ENCODE data around the gene CCDC78.
"Not testable (repeated sequence)": the region's sequence is repeated elsewhere in the genome, so short reads cannot be mapped to it uniquely, and the experiment has no call there.

The CCDC78 gene

GRCh38 chr16:692356-693108 is 33.7 kb downstream of the CCDC78 start:
- no peak overlapping the region for H3K27ac ChIP-seq (ENCODE audit: low read length)
- no peaks in the 10 kb centered on the region for H3F3A ChIP-seq (ENCODE audit: insufficient read depth, low read length)
- H3K4me3 ChIP-seq (ENCODE audit: low read length) = no peak overlapping the region
- H3K9ac ChIP-seq (ENCODE audit: low read length) = no peak overlapping the region
- no peaks in the 10 kb centered on the region for H4K20me1 ChIP-seq (ENCODE audit: insufficient read depth, low read length)
- peaks cover 54% of the 10 kb centered on the region for H3K27me3 ChIP-seq (replicated peaks; ENCODE audit: insufficient read depth, low read length)
- H2AFZ ChIP-seq (ENCODE audit: low read length) = no peak overlapping the region
- H3K4me1 ChIP-seq (ENCODE audit: low read length) = peaks cover 5% of the 10 kb centered on the region
- H3K9me3 ChIP-seq (replicated peaks; ENCODE audit: insufficient read depth, low read length) = no peaks in the 10 kb centered on the region
- H3K4me2 ChIP-seq (ENCODE audit: low read depth, low read length) = no peak overlapping the region
- DNase-seq = no peak
- H3K9me2 ChIP-seq (replicated peaks; ENCODE audit: insufficient read depth, low read length) = no peaks in the 10 kb centered on the region
- no peaks in the 10 kb centered on the region for H3K36me3 ChIP-seq (replicated peaks; ENCODE audit: insufficient read depth, low read length)
- no peak for TF ChIP-seq EZH2 (optimal IDR thresholded peaks at IDR 0.05; ENCODE audit: low read depth, low read length)
- TF ChIP-seq CTCF (IDR thresholded peaks at IDR 0.05; ENCODE audit: low read length) = no peak
- no peak for TF ChIP-seq EZH2phosphoT487 (IDR thresholded peaks at IDR 0.05; ENCODE audit: low read length)
- peaks cover 14% of the 10 kb centered on the region for H3K79me2 ChIP-seq (ENCODE audit: low read length)

DNA sequence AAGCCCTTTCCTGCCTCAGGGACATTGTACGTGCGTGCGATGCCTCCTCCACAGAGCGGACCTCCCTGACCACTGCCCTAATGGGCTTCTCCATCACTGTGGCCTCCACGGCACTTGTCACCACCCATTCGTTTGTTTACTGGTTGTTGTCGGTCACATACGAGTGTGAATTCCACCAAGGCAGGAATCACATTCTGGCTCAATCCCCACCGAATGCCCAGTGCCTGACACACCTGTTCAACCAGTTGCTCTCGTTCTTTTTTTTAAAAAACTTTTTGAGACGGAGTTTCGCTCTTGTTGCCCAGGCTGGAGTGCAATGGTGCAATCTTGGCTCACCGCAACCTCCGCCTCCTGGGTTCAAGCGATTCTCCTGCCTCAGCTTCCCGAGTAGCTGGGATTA is 35.0 kb downstream of the CCDC78 start:
- DNase-seq; H3K4me1 ChIP-seq (ENCODE audit: low read length); H2AFZ ChIP-seq (ENCODE audit: low read length); H3K4me2 ChIP-seq (ENCODE audit: low read depth, low read length); H3F3A ChIP-seq (ENCODE audit: insufficient read depth, low read length); H4K20me1 ChIP-seq (ENCODE audit: insufficient read depth, low read length); H3K36me3 ChIP-seq (replicated peaks; ENCODE audit: insufficient read depth, low read length); H3K9ac ChIP-seq (ENCODE audit: low read length); H3K27ac ChIP-seq (ENCODE audit: low read length); H3K4me3 ChIP-seq (ENCODE audit: low read length); H3K9me2 ChIP-seq (replicated peaks; ENCODE audit: insufficient read depth, low read length); H3K9me3 ChIP-seq (replicated peaks; ENCODE audit: insufficient read depth, low read length): not testable (repeated sequence)
- H3K79me2 ChIP-seq (ENCODE audit: low read length) = peaks cover 14% of the 10 kb centered on the region
- H3K27me3 ChIP-seq (replicated peaks; ENCODE audit: insufficient read depth, low read length) = peaks cover 48% of the 10 kb centered on the region

DNA sequence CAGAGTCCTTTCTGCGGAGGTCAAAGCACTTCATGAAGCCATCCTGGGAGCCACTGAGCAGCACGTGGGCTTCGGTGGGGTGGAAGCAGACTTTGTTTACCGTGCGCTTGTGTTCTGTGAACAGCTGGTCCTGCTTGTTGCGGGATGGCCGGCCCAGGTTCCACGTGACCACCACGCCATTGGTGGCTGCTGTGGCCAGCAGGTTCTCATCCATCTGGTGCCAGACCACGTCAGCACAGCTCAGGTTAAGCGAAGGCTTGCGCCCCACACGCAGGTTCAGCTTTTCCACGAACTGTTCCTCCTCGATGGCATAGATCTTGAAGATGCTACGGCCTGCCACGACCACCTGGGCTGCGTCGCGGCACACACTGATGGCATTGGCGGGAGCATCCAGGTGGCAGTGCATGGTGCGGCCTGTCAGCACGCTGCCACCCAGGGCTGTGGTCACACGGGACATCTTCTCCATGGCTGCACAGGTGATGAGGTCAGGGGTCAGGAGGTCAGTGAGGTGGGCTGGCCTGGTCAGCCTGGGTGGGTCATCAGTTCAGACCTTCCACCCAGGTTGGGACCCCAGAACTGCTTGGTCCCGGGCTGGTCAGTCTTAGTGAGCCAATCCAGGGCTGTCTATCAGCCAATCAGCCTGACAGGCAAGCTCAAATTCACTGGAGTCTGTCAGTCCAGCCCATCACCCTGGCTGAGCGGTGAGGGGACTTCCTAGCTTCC is 36.9 kb downstream of the CCDC78 start:
- H3K9me3 ChIP-seq (replicated peaks; ENCODE audit: insufficient read depth, low read length) = no peaks in the 10 kb centered on the region
- peak overlapping the region; percentile 96 for H3K4me2 ChIP-seq (ENCODE audit: low read depth, low read length)
- no peaks in the 10 kb centered on the region for H3F3A ChIP-seq (ENCODE audit: insufficient read depth, low read length)
- H3K27ac ChIP-seq (ENCODE audit: low read length) = peak overlapping the region; percentile 22; the same call in 1 of the 2 replicates
- H3K4me3 ChIP-seq (ENCODE audit: low read length) = peak overlapping the region; percentile 95
- H4K20me1 ChIP-seq (ENCODE audit: insufficient read depth, low read length) = no peaks in the 10 kb centered on the region
- no peak for DNase-seq
- peak overlapping the region; percentile 70 for H2AFZ ChIP-seq (ENCODE audit: low read length)
- H3K9ac ChIP-seq (ENCODE audit: low read length) = peak overlapping the region; percentile 88
- no peaks in the 10 kb centered on the region for H3K9me2 ChIP-seq (replicated peaks; ENCODE audit: insufficient read depth, low read length)
- H3K79me2 ChIP-seq (ENCODE audit: low read length) = peaks cover 14% of the 10 kb centered on the region
- peaks cover 5% of the 10 kb centered on the region for H3K4me1 ChIP-seq (ENCODE audit: low read length)
- H3K27me3 ChIP-seq (replicated peaks; ENCODE audit: insufficient read depth, low read length) = peaks cover 32% of the 10 kb centered on the region
- no peaks in the 10 kb centered on the region for H3K36me3 ChIP-seq (replicated peaks; ENCODE audit: insufficient read depth, low read length)
- TF ChIP-seq CTCF (IDR thresholded peaks at IDR 0.05; ENCODE audit: low read length) = no peak
- no peak for TF ChIP-seq EZH2phosphoT487 (IDR thresholded peaks at IDR 0.05; ENCODE audit: low read length)

- H3F3A ChIP-seq (ENCODE audit: insufficient read depth, low read length) = no peaks in the 10 kb centered on the region
- no peak overlapping the region for H3K4me2 ChIP-seq (ENCODE audit: low read depth, low read length)
- peaks cover 17% of the 10 kb centered on the region for H3K27me3 ChIP-seq (replicated peaks; ENCODE audit: insufficient read depth, low read length)
- H3K27ac ChIP-seq (ENCODE audit: low read length) = no peak overlapping the region
- no peaks in the 10 kb centered on the region for H3K9me3 ChIP-seq (replicated peaks; ENCODE audit: insufficient read depth, low read length)
- no peak overlapping the region for H3K9ac ChIP-seq (ENCODE audit: low read length)
- H3K4me3 ChIP-seq (ENCODE audit: low read length) = no peak overlapping the region
- H3K4me1 ChIP-seq (ENCODE audit: low read length) = peaks cover 5% of the 10 kb centered on the region
- no peak for DNase-seq
- H3K79me2 ChIP-seq (ENCODE audit: low read length) = peaks cover 27% of the 10 kb centered on the region
- no peak for TF ChIP-seq EZH2 (optimal IDR thresholded peaks at IDR 0.05; ENCODE audit: low read depth, low read length)
- TF ChIP-seq CTCF (IDR thresholded peaks at IDR 0.05; ENCODE audit: low read length) = no peak
- TF ChIP-seq EZH2phosphoT487 (IDR thresholded peaks at IDR 0.05; ENCODE audit: low read length) = no peak
- no peaks in the 10 kb centered on the region for H4K20me1 ChIP-seq (ENCODE audit: insufficient read depth, low read length)
- H2AFZ ChIP-seq (ENCODE audit: low read length) = no peak overlapping the region
- no peaks in the 10 kb centered on the region for H3K9me2 ChIP-seq (replicated peaks; ENCODE audit: insufficient read depth, low read length)
- no peaks in the 10 kb centered on the region for H3K36me3 ChIP-seq (replicated peaks; ENCODE audit: insufficient read depth, low read length)
Observed at GRCh38 chr16:687499-687898, 38.7 kb downstream of the CCDC78 start.
